ENCODE data around the gene RNASE3.
"Not testable (repeated sequence)": the region's sequence is repeated elsewhere in the genome, so short reads cannot be mapped to it uniquely, and the experiment has no call there.

RNASE3 gene

GRCh38 chr14:20891126-20891825 is at the start of gene RNASE3:
RNASE3 (plus strand) TSS chr14:20891385; CDS start chr14:20891687, 302 bp downstream.
- not testable (repeated sequence) for DNase-seq

- no peak for DNase-seq
Observed at GRCh38 chr14:20846560-20846959, 44.6 kb upstream of the RNASE3 start.

GRCh38 chr14:20848316-20848954 is 42.8 kb upstream of the RNASE3 start:
- no peak for DNase-seq

- DNase-seq, result no peak
Observed at GRCh38 chr14:20848955-20849570, 42.1 kb upstream of the RNASE3 start.

- DNase-seq, result no peak
Observed at GRCh38 chr14:20853042-20853441, 38.1 kb upstream of the RNASE3 start.

- no peak for DNase-seq
Observed at GRCh38 chr14:20855652-20856291, 35.4 kb upstream of the RNASE3 start.

GRCh38 chr14:20857207-20857606 is 34.0 kb upstream of the RNASE3 start:
- DNase-seq, result no peak

- DNase-seq, result peak; percentile 65
Observed at GRCh38 chr14:20857630-20858261, 33.4 kb upstream of the RNASE3 start.

- no peak for DNase-seq
Observed at GRCh38 chr14:20866194-20866593, 25.0 kb upstream of the RNASE3 start.

GRCh38 chr14:20866963-20867362 is 24.2 kb upstream of the RNASE3 start:
- no peak for DNase-seq

GRCh38 chr14:20873370-20874177 is 17.6 kb upstream of the RNASE3 start:
- DNase-seq, result no peak

GRCh38 chr14:20877016-20877415 is 14.2 kb upstream of the RNASE3 start:
- DNase-seq, result no peak

- DNase-seq, result no peak
Observed at GRCh38 chr14:20878695-20879094, 12.5 kb upstream of the RNASE3 start.

- DNase-seq, result not testable (repeated sequence)
Observed at GRCh38 chr14:20881229-20881628, 10.0 kb upstream of the RNASE3 start.

- not testable (repeated sequence) for DNase-seq
Observed at GRCh38 chr14:20882787-20883186, 8.4 kb upstream of the RNASE3 start.

- not testable (repeated sequence) for DNase-seq
Observed at GRCh38 chr14:20888411-20888810, 2.8 kb upstream of the RNASE3 start.

GRCh38 chr14:20895322-20895721 is 4.1 kb downstream of the RNASE3 start:
- not testable (repeated sequence) for DNase-seq

GRCh38 chr14:20904393-20905029 is 13.3 kb downstream of the RNASE3 start:
- no peak for DNase-seq

GRCh38 chr14:20905676-20906075 is 14.5 kb downstream of the RNASE3 start:
- DNase-seq, result no peak

GRCh38 chr14:20907214-20907613 is 16.0 kb downstream of the RNASE3 start:
- no peak for DNase-seq

- DNase-seq, result not testable (repeated sequence)
Observed at GRCh38 chr14:20910822-20911221, 19.6 kb downstream of the RNASE3 start.
